Smooth muscle cell (in vitro differentiated cells): Measurements from ENCODE around the gene CDH1. TPM values are rescaled to one million over a fixed set of nuclear protein-coding genes. Genes with fewer than 3 reads are reported as not detected.

Source experiments
- DNase-seq: peaks from one replicate; lab custom pipeline; 2025; ENCODE audit not compliant: unreplicated experiment; lab: John Stamatoyannopoulos, UW
- H2AFZ ChIP-seq: fragments of 200-600 bp; sonication (generic); 2 replicates; pipeline ENCODE4 v1.6.0; 2016; ENCODE audit warnings: antibody characterized with exemption, low read depth, mild to moderate bottlenecking
- H3F3A ChIP-seq: fragments of 200-600 bp; sonication (generic); 2 replicates; pipeline ENCODE4 v1.6.0; 2017; ENCODE audit warnings: antibody characterized with exemption, low read depth
- H3K27ac ChIP-seq: fragments of 200-600 bp; sonication (generic); 2 replicates; pipeline ENCODE4 v1.5.1; 2016; ENCODE audit warnings: low read depth, mild to moderate bottlenecking
- H3K27me3 ChIP-seq: fragments of 200-600 bp; sonication (generic); 2 replicates; pipeline ENCODE4 v1.6.1; 2016; ENCODE audit warnings: low read depth, mild to moderate bottlenecking
- H3K36me3 ChIP-seq: fragments of 200-600 bp; sonication (generic); 2 replicates; pipeline ENCODE4 v1.5.1; 2016; ENCODE audit warnings: low read depth
- H3K4me1 ChIP-seq: fragments of 200-600 bp; sonication (generic); 2 replicates; pipeline ENCODE4 v1.5.1; 2016; ENCODE audit warnings: low read depth
- H3K4me2 ChIP-seq: fragments of 200-600 bp; sonication (generic); 2 replicates; pipeline ENCODE4 v1.6.0; 2016; ENCODE audit warnings: mild to moderate bottlenecking
- H3K4me3 ChIP-seq: fragments of 200-600 bp; sonication (generic); 2 replicates; pipeline ENCODE4 v1.5.1; 2016; ENCODE audit warnings: mild to moderate bottlenecking
- H3K79me2 ChIP-seq: fragments of 200-600 bp; sonication (generic); 2 replicates; pipeline ENCODE4 v1.6.0; 2016; ENCODE audit warnings: low read depth, mild to moderate bottlenecking
- H3K9ac ChIP-seq: fragments of 200-600 bp; sonication (generic); 2 replicates; pipeline ENCODE4 v1.6.0; 2016; ENCODE audit warnings: low read depth
- H3K9me3 ChIP-seq: fragments of 200-600 bp; sonication (generic); replicated peaks from 2 replicates; pipeline ENCODE4 v1.5.1; 2016; ENCODE audit warnings: low read depth
- H4K20me1 ChIP-seq: fragments of 200-600 bp; sonication (generic); 2 replicates; pipeline ENCODE4 v1.6.0; 2016; ENCODE audit warnings: low read depth
- WGBS: methylation state at CpG from one replicate; pipeline ENCODE4 v1.1.7; 2016; ENCODE audit warnings: low lambda C conversion rate; 5-methylcytosine and 5-hydroxymethylcytosine counted together
- polyA plus RNA-seq: library from polyadenylated mRNA; unstranded; fragments of >200 nt; fragmentation: Nextera tagmentation; extraction: Ambion mirVana; gene quantifications from 2 replicates; pipeline ENCODE4 v1.2.1, GENCODE V29; 2016
- total RNA-seq: library from RNA; depleted of rRNA; stranded (reverse); fragments of >200 nt; gene quantifications from 2 replicates; pipeline ENCODE4 v1.2.3, GENCODE V29; 2014
- TF ChIP-seq, protein P1 (sequence below): fragments of 200-600 bp; sonication (generic); IDR thresholded peaks from 2 replicates; pipeline ENCODE4 v1.5.1; 2017; ENCODE audit warnings: borderline replicate concordance, mild to moderate bottlenecking, antibody characterized with exemption; ENCODE audit not compliant: insufficient read depth, poor library complexity, severe bottlenecking

Gene CDH1
- total and polyA plus RNA-seq, 2 experiments from 2014 or later = 4.7 to 45.8 TPM

DNA sequence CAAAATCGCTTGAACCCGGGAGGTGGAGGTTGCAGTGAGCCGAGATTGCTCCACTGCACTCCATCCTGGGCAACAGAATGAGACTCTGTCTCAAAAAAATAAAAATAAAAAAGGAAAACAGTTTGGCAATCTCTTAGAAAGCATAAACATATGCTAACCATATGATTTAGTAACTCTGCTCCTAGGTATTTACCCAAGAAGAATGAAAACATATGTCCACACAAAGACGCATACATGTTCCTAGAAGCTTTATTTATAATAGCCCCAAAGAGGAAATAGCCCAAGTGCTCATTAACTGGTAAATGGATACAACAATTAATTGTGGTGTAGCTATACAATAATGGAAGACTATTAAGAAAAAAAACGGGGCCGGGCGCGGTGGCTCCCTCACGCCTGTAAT lies 18.5 kb upstream of the CDH1 start:
- no peaks in the 10 kb centered on the region for H3F3A ChIP-seq
- no peaks in the 10 kb centered on the region for H3K9me3 ChIP-seq
- no peak overlapping the region for H2AFZ ChIP-seq
- no peaks in the 10 kb centered on the region for H3K79me2 ChIP-seq
- H3K9ac ChIP-seq = no peak overlapping the region
- H4K20me1 ChIP-seq = no peaks in the 10 kb centered on the region
- no peak overlapping the region for H3K4me2 ChIP-seq
- no peak overlapping the region for H3K27ac ChIP-seq
- no peaks in the 10 kb centered on the region for H3K27me3 ChIP-seq
- no peaks in the 10 kb centered on the region for H3K4me1 ChIP-seq
- WGBS = 96% methylated on average over 9 of the region's 9 CpGs
- TF ChIP-seq, protein P1, sequence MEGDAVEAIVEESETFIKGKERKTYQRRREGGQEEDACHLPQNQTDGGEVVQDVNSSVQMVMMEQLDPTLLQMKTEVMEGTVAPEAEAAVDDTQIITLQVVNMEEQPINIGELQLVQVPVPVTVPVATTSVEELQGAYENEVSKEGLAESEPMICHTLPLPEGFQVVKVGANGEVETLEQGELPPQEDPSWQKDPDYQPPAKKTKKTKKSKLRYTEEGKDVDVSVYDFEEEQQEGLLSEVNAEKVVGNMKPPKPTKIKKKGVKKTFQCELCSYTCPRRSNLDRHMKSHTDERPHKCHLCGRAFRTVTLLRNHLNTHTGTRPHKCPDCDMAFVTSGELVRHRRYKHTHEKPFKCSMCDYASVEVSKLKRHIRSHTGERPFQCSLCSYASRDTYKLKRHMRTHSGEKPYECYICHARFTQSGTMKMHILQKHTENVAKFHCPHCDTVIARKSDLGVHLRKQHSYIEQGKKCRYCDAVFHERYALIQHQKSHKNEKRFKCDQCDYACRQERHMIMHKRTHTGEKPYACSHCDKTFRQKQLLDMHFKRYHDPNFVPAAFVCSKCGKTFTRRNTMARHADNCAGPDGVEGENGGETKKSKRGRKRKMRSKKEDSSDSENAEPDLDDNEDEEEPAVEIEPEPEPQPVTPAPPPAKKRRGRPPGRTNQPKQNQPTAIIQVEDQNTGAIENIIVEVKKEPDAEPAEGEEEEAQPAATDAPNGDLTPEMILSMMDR = no peak
- H3K4me3 ChIP-seq = no peak overlapping the region
- no peak for DNase-seq
- H3K36me3 ChIP-seq = no peaks in the 10 kb centered on the region

DNA sequence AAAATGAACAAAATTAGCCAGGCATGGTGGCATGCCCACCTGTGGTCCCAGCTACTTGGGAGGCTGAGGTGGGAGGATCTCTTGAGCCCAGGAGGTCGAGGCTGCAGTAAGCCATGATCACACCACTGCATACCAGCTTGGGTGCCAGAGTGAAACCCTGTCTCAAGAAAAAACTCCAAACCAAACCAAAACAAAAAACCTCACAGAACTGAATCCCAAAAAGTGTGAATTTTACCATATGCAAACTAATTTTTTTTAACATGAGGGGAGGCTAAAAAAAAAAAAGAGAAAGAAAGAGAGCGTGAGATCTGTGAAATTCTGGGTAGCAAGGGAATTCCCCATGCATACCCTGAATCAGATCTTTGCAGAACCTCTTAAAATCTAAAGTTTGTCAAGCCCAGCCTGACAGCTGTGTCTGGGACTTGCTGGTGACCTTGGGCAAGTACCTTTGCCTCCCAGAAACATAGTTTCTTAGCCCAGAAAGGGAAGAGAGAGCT lies 17.1 kb upstream of the CDH1 start:
- no peak overlapping the region for H3K9ac ChIP-seq
- no peak overlapping the region for H3K4me2 ChIP-seq
- 98% methylated on average over 2 of the region's 2 CpGs for WGBS
- H4K20me1 ChIP-seq = no peaks in the 10 kb centered on the region
- no peaks in the 10 kb centered on the region for H3F3A ChIP-seq
- no peaks in the 10 kb centered on the region for H3K4me1 ChIP-seq
- no peaks in the 10 kb centered on the region for H3K9me3 ChIP-seq
- H3K4me3 ChIP-seq = no peak overlapping the region
- H3K27me3 ChIP-seq = no peaks in the 10 kb centered on the region
- DNase-seq = no peak
- no peak overlapping the region for H2AFZ ChIP-seq
- no peak overlapping the region for H3K27ac ChIP-seq
- TF ChIP-seq, protein P1 = no peak
- H3K36me3 ChIP-seq = no peaks in the 10 kb centered on the region
- H3K79me2 ChIP-seq = no peaks in the 10 kb centered on the region

DNA sequence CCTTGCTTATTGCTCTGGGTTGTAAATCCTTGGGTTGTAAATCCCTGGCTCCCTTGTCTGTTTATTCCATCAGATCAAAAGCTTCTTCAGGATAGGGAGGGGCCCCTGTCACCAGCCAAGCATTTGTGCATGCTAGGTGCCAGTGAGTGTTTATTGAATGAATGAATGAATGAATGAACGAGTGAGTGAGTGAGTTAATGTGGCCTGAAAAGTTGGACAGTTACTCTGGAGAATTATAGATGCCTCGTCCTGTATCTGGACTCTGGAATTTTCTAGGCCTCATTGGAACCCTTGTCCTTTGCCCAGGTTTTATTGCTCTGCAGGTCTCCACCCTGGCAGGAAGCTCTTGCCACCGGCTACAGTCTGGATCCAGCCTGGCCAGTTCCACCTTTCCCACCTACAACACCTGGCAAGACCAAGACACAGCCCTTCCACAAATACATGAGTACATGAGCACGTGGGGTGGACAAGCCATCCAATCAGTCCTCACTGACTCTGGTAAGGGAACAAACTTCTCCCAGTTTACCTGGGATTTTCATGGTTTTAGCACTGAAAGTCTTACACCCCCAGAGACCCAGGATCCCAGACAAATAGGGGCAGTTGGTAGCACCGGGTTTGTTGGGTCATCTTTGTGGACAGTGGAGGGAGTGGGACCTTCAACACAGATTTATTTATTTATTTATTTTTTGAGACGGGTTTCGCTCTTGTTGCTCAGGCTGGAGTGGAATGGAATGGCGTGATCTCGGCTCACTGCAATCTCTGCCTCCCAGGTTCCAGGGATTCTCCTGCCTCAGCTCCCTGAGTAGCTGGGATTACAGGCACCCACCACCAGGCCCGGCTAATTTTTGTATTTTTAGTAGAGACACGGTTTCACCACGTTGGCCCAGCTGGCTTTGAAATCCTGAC lies 14.7 kb upstream of the CDH1 start:
- no peak overlapping the region for H3K27ac ChIP-seq
- H3K9ac ChIP-seq = no peak overlapping the region
- H3K79me2 ChIP-seq = no peaks in the 10 kb centered on the region
- no peak overlapping the region for H2AFZ ChIP-seq
- WGBS = 68% methylated on average over 12 of the region's 12 CpGs
- H3K4me2 ChIP-seq = no peak overlapping the region
- H3K4me3 ChIP-seq = no peak overlapping the region
- no peak for DNase-seq
- no peaks in the 10 kb centered on the region for H3K36me3 ChIP-seq
- no peaks in the 10 kb centered on the region for H3K27me3 ChIP-seq
- H3K4me1 ChIP-seq = no peaks in the 10 kb centered on the region
- H3F3A ChIP-seq = no peaks in the 10 kb centered on the region
- no peaks in the 10 kb centered on the region for H3K9me3 ChIP-seq
- H4K20me1 ChIP-seq = no peaks in the 10 kb centered on the region
- TF ChIP-seq, protein P1 = no peak
